GM21528 (cell line): ENCODE measurements around the gene MARCHF11.
A peak's percentile ranks its signal among the peaks of the same experiment; 100 is the strongest.

Experiments
- ATAC-seq: cut with Tn5 transposase; IDR thresholded peaks from one replicate; pipeline ENCODE4 v1.9.1; 2021; ENCODE audit warnings: mild to moderate bottlenecking, moderate library complexity; ENCODE audit not compliant: unreplicated experiment, low FRiP score

MARCHF11 gene

GRCh38 chr5:16179511-16179935 is at the start of gene MARCHF11:
Gene MARCHF11 (minus strand): TSS chr5:16179791. CDS start chr5:16179575, 216 bp downstream.
- ATAC-seq: no peak

- no peak for ATAC-seq
Measured at GRCh38 chr5:16225927-16226326, 46.3 kb upstream of the MARCHF11 start.

GRCh38 chr5:16192311-16192710 is 12.7 kb upstream of the MARCHF11 start:
- no peak for ATAC-seq

GRCh38 chr5:16180789-16181082 is 1.1 kb upstream of the MARCHF11 start:
- no peak for ATAC-seq

- no peak for ATAC-seq
Measured at GRCh38 chr5:16179936-16180788, 571 bp upstream of the MARCHF11 start.

- ATAC-seq: no peak
Measured at GRCh38 chr5:16178745-16179372, 732 bp downstream of the MARCHF11 start.

- ATAC-seq: no peak
Measured at GRCh38 chr5:16169550-16169949, 10.0 kb downstream of the MARCHF11 start.

GRCh38 chr5:16160706-16161105 is 18.9 kb downstream of the MARCHF11 start:
- ATAC-seq: peak; percentile 93

- no peak for ATAC-seq
Measured at GRCh38 chr5:16159636-16160035, 20.0 kb downstream of the MARCHF11 start.

- ATAC-seq: no peak
Measured at GRCh38 chr5:16156152-16156551, 23.4 kb downstream of the MARCHF11 start.

- no peak for ATAC-seq
Measured at GRCh38 chr5:16152601-16153568, 26.7 kb downstream of the MARCHF11 start.

- no peak for ATAC-seq
Measured at GRCh38 chr5:16149621-16150020, 30.0 kb downstream of the MARCHF11 start.

- ATAC-seq: no peak
Measured at GRCh38 chr5:16147179-16147900, 32.3 kb downstream of the MARCHF11 start.

- ATAC-seq: no peak
Measured at GRCh38 chr5:16144416-16144815, 35.2 kb downstream of the MARCHF11 start.

GRCh38 chr5:16143361-16144049 is 36.1 kb downstream of the MARCHF11 start:
- no peak for ATAC-seq

- no peak for ATAC-seq
Measured at GRCh38 chr5:16140944-16141343, 38.6 kb downstream of the MARCHF11 start.

GRCh38 chr5:16140417-16140816 is 39.2 kb downstream of the MARCHF11 start:
- ATAC-seq: no peak

GRCh38 chr5:16137177-16137576 is 42.4 kb downstream of the MARCHF11 start:
- no peak for ATAC-seq

- ATAC-seq: no peak
Measured at GRCh38 chr5:16135506-16135905, 44.1 kb downstream of the MARCHF11 start.

- ATAC-seq: no peak
Measured at GRCh38 chr5:16135003-16135402, 44.6 kb downstream of the MARCHF11 start.
